Kidney tubule cell (primary cell): ENCODE measurements around the gene RLF.

Experiments used
- DNase-seq: peaks from one replicate; pipeline ENCODE4 v3.0.0-alpha.2; 2018; ENCODE audit warnings: low spot score

Gene RLF

DNA sequence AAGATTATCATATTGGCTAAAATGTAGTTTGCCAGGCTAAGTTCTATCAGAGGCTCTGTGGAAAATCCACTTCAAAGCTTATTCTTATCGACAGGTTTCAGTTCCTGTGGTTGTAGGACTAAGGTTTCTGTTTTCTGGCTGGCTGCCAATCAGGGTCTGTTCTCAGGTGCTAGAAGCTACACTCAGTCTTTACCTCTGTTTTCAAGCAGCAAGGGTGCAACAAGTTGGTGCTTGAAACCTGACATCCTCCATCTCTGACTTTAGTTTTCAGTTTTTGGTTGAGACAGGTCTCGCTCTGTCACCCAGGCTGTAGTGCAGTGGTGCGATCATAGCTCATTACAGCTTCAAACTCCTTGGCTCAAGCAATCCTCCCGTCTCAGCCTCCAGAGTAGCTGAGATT lies 71.3 kb downstream of the RLF start:
- no peak for DNase-seq

- DNase-seq: peak; percentile 21
Measured at GRCh38 chr1:40239626-40240025, 78.4 kb downstream of the RLF start.

- no peak for DNase-seq
Measured at GRCh38 chr1:40240390-40240789, 79.2 kb downstream of the RLF start.

- DNase-seq: no peak
Measured at GRCh38 chr1:40241362-40241761, 80.2 kb downstream of the RLF start.

DNA sequence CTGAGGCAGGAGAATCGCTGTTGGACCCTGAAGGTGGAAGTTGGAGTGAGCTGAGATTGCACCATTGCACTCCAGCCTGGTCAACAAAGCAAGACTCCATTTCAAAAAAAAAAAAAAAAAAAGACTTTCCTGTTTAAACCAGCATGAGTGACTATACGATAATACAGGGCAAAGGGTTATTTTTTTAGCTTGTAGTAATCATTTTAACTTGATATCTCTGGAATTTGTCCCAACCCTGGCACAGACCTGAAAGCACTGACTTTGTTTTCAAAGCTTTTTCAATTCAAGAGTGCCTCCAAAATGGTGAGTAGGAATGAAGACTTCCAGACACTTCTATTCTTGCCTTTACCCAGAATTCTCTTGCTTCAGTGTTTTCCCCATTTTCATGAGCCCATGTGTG lies 82.2 kb downstream of the RLF start:
- DNase-seq: no peak

- DNase-seq: no peak
Measured at GRCh38 chr1:40244138-40244744, 83.1 kb downstream of the RLF start.

DNA sequence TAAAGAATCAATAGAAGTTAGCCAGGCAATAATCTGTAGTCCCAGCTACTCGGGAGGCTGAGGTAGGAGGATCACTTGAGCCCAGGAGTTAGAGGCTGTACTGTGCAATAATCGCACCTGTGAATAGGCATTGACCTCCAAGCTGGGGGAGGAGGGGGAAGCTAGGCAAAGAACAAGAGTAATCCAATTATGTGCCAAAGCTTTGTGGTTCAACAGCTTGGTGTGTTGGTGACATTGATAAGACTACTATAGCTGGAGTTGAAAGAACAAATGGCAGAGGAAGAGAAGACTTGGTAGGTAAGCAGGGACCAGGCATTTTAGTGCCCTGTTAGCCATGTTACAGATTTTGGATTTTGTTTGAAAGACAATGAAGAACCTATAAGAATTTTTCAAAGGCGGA lies 84.5 kb downstream of the RLF start:
- DNase-seq: no peak

GRCh38 chr1:40247655-40248054 lies 86.5 kb downstream of the RLF start, which contains the start of gene TMCO2:
TMCO2 (plus strand) TSS chr1:40247937; CDS start chr1:40247994, 57 bp downstream.
- DNase-seq: no peak

DNA sequence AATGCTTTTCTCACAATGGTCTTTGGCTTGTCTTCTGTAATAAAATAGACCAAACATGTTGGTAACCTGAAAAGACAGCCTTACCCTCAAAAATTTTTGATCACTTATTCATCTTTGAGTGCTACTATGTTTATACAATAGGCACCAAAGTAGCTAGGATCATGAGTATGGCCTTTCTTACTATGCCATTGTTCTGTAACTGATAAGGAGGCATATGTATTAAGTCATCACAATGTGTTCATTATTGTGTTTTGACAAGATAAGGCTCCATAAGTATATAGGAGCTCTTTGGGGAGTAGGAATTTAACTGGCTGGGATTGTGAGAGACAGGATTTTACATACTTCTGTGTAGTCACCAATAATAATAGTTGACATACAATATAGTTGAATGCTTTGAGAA lies 87.2 kb downstream of the RLF start:
- no peak for DNase-seq

- DNase-seq: no peak
Measured at GRCh38 chr1:40251456-40251855, 90.3 kb downstream of the RLF start.

DNA sequence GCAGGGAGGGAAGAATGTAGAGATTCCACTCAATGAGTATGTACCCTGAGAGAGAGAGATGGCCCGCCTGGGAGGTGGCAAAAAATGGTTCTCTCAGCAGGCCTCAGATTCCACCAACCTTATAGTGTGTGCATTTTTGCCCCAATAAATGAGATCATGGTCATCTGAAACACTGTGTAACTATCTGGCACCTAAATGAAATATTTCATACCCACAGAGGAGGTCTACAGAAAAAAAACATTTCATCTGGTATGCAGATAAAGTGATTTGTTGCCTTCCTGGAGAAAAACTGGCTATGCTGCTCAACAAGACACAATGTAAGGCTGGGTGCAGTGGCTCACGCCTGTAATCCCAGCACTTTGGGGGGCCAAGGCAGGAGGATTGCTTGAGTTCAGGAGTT lies 91.4 kb downstream of the RLF start:
- DNase-seq: no peak

- no peak for DNase-seq
Measured at GRCh38 chr1:40255231-40255630, 94.0 kb downstream of the RLF start.

- no peak for DNase-seq
Measured at GRCh38 chr1:40256401-40257084, 95.4 kb downstream of the RLF start.

DNA sequence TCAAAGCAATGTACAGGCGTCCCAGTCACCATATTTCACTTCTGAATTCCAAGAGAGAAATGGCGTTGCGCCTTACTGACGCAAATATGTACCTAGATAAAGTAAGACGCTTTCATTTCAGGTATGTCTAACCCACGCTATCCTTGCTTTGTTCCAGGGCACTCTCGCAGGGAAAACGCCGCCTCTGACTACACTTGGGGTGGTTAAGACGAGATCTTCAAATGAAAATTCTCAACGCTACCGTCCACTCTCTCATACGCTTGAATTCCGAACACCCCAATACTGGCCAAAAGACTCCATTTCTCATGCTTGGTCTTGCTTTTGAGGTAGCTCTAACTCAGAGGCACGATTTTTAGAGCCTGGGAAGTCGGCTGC lies 96.1 kb downstream of the RLF start:
- DNase-seq: peak; percentile 65

GRCh38 chr1:40257688-40258444 lies 96.7 kb downstream of the RLF start, which contains the start of gene ZMPSTE24:
ZMPSTE24 (plus strand) TSS chr1:40258236; CDS start chr1:40258272, 36 bp downstream.
- peak; percentile 99 for DNase-seq

GRCh38 chr1:40258445-40258769 lies 97.2 kb downstream of the RLF start:
- peak; percentile 16 for DNase-seq

DNA sequence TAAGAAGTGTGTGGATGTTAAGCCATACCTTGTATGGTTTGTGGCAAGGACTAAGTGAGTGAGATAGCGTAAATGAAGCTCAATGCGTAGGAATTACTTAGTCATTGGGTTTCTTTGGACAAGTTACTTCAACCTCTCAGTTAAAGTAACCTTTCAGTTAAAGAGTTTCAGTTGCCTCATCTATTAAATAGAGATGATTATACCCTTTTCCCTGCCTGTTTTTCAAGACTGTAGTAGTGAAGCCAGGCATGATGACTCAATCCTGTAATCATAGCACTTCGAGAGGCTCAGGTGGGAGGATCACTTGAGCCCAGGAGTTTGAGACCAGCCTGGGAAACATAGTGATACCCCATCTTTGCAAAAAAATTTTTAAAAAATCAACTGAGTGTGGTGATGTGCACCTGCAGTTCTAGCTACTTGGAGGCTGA lies 103.2 kb downstream of the RLF start:
- DNase-seq: no peak

GRCh38 chr1:40265298-40265697 lies 104.1 kb downstream of the RLF start:
- no peak for DNase-seq

GRCh38 chr1:40265919-40266318 lies 104.7 kb downstream of the RLF start:
- no peak for DNase-seq

- DNase-seq: no peak
Measured at GRCh38 chr1:40266786-40267535, 105.8 kb downstream of the RLF start.

GRCh38 chr1:40267767-40268187 lies 106.6 kb downstream of the RLF start:
- DNase-seq: peak; percentile 91

- DNase-seq: no peak
Measured at GRCh38 chr1:40268211-40268610, 107.0 kb downstream of the RLF start.
